Germinal center (tissue), 1 donor: ENCODE results near the gene SPON1.

Experiments used
- DNase-seq: peaks from one replicate; pipeline ENCODE4 v3.0.0; 2012; ENCODE audit warnings: mixed read lengths, low spot score

The SPON1 gene

DNA sequence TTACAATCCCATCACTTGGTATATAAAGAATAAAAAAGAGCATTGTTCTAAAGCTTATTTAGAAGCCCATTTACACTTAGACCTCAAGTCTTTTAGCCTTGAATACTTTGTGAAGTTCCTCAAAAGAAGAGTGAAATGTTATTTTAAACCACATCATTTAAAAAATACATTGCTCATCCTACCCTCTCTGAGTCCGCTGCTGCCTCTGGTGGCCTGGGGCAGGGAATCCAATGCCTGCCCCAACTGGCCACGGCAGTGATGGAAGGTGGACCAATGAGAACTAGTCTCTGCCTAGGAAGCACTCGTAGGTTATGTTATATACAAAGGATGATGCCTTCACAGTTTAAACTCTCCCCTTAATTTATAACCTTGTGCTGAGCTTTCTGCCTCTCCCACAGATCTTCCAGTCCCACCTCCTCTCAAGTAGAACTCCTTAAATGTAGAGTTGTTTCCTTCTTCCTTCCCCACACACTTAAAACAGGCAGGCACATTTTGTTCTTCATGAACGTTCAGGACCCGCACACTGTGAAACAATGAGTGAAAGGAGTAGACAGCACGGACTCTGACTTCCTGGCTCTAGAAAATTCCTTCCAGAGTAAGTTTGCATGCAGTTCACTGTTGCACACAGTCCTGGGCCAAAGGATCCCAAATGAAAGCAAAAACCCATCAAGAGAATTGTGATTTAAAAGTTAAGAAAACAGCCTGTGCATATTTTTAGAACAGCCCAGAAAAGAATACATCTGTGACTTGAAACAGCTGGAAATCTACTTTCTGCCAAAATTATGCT is 228.7 kb downstream of the SPON1 start:
- DNase-seq, result no peak

DNA sequence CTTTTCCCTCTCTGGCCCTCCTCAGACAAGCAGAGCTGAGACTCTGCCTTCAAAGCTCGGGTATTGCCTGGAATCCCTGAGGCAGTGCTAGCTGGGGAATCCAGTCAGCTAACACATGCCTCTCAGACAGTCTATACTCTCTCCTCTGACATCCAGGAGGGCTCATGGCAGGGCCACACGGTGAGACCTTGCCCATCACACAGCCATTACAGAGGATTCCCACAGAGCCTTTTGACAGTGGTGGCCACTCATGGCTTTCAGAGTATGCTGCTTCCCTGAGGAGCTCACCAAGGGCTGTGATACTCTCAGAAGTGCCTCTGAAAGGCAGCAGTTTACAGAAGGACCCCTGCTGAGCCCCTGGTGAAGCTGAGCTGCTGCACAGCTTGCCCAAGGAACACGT is 231.1 kb downstream of the SPON1 start:
- DNase-seq, result no peak

DNA sequence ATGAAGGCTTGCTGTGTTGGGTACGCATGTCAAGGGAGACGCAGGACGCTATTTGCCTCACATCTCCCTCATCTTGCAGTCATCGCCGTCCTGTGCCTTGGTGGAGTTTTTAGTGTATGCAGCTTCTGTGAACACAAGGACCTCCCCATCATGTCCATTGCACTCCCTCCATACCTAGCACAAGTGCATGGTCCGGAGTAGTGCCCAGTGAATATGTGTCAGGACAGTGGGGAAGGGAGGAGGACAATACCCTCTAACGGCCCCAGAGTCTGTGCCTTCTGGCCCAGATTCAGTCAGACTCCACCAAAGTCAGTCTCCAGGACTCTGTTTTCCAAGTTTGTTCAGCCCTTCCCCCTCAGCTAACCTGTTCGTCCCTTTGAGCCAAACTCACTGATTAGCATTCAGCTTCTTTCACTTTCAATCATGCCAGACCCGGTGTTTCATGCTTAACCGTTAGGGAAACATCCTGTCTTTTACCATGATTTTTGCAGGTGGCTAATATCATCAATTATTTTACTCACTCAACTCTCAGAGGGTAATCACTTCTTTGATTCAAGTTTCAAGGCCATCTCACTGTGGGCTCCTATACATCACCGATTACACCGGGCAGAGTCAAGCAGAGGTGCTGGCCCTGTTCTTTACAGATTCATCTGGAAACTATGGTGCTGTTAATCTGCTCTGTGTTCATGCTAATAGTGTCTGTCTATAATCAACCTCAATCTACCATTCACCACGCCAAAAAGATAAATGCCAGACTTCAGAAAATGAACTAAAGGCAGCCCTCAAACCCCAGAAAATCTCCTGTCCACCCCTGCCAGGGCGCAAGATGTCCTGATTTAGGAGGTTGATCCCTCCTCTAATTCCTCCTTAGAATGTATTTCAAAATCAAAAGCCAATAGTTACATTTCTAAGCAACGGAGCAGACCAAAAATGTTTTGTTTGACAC is 240.0 kb downstream of the SPON1 start:
- DNase-seq, result no peak

DNA sequence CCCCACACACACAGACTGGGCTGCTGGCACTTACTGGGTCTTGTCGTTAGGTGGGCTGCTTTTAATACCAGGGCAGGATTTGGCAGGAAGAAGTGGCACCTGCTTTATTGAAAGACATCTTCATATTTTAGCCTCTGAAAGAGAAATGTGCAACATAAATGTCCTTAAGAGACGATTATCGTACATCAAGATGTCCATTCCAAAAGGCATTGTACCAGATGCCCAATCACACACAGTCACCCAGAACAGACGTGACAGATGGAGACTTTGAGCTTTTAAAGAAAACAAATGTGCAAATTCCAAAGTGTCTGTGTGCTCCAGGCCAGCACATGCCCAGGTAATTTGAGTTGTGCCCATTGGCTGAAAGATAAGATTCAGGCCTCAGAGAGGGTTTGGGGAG is 240.8 kb downstream of the SPON1 start:
- DNase-seq, result no peak

DNA sequence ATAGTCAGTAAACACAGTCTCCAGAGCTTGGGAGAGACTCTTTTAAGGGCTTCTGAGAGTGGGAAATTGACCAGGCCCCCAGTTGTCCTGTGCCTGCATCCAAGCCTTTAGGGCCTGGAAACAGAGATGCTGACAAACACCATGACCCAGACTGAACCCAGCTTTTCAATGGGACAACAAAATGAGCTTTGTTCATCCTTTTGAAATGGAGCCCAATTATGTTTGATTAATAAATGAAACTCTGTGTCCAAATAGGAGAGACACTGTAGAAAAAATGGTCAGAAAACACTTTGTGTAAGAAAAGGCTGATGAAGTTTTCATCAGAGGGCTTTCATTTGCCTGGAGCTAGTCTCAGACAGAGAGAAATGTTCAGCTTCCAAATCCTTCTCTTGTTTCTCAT is 250.5 kb downstream of the SPON1 start:
- DNase-seq, result no peak

DNA sequence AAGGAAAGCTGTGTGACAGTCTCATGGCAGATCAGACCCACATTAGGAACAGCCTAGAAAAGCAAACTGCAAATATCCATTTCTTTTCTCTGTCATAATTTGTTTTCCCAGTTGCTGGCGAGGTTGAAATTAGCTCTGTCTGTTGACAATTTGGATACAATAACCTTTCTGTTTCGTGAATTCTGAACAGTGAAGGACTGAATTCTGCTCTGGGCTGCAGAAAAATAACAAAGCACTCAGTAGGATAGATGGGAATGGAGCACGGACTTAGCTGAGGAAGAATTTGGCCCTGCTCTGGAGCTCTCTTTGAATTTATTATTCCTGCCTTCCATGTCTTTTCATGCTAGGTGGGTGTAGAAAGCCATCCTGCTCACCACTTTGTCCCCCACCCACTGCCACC is 256.2 kb downstream of the SPON1 start:
- no peak for DNase-seq

DNA sequence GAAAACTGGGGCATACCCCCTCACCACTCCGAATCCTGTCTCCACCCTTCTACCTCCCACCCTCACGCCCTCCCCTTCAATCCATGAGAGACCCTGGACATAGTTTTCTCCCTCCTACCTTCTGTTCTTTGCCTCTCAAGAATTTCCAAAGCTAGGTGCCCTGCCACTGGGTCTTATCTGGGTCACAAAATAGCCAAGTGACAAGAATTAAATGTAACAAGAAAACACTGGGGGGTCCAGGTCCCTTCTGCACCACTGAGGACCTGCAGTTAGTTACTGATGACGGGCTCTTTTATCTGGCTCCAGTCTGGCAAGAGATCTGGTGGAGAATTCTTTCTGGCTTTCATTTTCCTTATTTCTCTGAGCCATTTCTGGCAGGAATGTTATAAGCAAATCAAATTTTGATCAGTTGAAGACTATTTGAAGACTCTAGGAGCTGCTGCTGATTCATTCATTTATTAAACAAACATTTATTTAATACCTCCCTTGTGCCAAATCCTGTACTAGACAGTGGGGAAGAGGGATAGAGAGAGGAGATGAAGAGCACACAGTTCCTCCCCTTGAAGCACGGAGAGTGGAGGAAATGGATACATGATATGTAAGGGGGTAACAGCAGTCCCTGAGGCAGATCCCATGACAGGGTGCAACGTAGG is 261.2 kb downstream of the SPON1 start:
- DNase-seq, result no peak

DNA sequence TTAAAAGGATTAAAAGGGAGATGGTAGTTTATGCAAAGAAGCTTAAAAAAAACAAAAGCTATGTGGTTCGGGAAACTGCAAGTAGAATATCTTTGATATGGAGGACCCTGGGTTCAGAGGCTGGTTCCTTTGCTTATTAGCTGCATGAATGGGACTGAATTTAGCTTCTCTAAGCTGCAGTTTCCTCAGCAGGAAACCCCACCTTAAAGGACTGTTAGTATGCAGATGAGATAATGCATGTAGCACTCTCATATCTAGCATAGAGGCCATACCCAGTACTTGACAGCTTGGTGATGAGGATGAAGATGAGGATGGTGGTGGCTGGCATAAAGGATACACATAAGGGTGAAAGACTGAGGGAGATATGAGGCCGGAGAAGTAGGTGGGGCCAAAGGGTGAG is 261.9 kb downstream of the SPON1 start:
- DNase-seq, result no peak

DNA sequence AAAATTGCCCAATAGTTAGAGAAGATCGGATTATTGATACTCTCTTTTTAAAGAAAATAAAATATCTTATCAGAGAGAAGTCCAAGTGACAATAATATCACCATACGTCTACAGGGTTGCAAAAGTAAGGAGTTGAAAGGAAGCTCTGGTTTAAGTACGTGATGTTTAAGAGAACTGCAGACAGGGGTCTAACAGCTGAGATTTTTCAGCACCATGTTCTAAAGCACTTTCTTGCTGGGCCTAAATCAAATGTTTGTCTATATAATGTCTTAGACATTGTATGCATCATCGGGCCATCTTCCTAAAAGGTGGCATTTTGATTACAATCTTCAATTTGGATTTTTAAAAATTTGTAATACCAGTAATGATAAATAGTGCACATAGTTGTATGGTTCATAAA is 263.1 kb downstream of the SPON1 start:
- no peak for DNase-seq

DNA sequence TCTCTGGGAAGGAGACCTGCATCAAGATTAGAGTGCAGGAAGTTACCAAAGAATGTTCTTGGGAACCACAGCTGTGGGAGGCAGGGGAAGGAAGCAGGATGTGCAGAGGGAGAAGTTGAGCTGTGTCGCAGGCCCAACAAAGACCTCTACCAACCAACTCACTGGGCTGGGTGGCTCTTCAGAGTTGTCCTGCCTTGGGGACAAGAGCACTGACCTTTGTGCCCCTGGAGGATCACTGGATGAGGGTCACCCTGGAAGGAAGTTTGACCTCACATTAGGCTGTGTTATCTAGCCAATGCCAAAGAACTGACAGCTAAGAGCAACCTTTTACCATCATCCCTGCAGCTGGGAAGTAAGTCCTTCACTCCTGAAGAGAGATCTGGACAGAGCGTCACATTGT is 265.8 kb downstream of the SPON1 start:
- DNase-seq, result no peak

DNA sequence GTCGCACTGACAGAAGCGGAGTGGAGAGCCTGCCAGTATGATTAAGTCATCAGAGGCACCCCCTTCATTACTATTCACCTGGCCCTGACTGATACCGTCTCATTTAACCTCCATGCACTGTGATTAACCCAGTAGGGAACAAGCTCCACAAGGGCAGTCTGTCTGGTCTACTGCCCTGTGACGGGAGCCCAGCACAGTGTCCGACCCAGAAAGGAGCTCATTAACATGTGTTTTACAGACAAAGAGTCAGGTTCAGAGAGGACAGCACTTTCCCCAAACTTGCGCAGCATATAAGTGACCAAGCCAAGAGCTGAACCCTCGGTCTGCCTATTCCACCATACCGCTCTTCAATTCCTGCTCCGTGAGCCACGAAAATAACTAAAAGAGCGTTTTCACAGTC is 266.9 kb downstream of the SPON1 start:
- no peak for DNase-seq

DNA sequence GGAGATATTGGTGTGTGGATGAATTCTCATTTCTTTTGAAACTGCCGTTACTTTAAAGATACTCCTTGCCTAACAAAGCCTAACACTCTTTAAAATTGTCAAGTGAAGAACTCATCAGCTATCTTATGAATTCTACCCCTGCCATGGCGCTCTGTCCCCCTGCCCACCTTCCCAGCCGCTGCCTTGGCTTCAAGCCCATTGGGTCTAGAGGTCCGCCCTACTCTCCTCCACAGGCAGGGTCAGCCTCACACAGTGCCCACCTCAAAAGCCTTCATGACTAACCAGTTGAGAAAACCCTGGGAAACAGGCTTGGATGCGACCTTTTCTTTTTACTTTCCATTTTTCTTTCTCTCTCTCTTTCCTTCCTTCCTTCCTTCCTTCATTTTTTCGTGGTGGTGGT is 267.9 kb downstream of the SPON1 start:
- no peak for DNase-seq

DNA sequence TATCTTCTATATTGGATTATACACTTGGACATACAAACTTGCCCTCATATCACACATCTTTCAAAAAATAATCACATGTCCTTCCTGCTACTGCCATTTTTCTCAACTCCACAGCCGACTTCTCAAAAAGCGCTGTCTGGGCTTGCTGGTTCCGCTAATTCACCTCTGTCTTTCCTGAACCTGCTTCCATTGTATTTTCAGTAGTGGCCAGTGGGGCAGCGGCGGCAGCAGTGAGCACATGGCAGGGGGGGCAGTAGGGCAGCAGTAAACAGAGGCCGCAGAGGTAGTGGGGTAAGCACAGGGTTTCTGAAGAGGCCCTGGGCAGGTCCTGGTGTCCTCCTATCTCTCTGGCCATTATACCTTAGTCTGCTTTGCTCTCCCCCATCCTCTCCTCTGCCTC is 270.1 kb downstream of the SPON1 start:
- DNase-seq, result no peak

DNA sequence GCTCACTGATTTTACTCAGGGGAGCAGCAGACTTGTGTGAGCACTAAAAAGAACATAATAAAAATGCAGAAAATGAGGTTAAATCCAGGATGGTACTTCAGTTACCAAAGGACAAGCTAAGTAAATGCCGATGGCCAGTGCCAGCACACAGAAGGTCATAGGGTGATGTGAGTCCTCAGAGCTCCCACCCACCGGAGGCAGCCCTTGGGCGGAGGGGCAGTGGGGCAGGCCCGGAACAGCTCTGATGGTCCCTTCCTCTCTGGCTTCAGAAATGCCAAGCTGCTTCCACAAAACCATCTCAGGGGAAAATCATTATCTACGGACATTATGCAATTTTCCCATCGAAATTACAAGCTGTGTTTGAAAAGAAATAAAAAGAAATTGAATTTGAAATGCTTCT is 271.9 kb downstream of the SPON1 start:
- DNase-seq, result no peak

DNA sequence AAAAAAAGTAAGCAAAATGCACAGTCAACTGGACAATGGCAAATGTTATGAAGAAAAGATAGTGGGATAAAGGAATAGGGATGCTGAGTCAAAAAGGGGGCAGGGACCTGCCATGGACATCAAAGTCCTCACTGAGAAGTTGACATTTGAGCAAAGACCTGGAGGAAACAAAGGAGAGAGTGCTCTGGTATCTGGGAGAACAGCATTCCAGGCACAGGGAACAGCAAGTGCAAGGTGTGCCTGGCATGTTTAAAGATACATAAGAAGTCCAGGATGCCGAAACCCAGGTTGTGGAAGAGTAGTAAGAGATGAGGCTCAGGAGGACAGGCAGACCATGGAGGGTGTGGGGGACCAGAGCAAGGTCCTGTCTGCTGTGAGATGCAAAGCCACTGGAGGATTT is 273.2 kb downstream of the SPON1 start:
- no peak for DNase-seq

DNA sequence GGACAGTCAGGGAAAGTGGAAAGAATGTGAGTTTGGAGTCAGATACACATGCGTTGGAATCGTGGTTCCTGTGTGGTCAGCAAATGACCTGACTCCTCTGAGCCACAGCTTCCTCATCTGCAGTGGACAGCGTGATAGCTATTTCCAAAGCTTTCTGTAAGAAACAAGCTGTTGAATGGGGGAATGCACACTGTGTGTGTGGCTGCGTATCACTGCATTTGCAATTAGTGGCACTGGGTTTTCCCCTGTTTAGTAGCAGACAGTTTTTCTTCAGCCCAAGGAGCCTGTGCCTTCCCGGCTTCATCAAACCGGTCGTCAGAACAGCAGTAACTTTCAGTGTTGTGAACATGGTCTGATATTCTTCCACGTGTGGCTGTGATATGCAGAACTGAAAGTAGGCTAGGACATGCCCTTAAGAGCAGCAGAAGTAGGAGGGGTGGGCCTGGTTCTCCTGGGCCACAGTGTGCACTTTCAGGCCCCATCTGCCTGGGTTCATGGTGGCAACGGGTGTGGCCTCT is 275.0 kb downstream of the SPON1 start:
- peak; percentile 73 for DNase-seq

DNA sequence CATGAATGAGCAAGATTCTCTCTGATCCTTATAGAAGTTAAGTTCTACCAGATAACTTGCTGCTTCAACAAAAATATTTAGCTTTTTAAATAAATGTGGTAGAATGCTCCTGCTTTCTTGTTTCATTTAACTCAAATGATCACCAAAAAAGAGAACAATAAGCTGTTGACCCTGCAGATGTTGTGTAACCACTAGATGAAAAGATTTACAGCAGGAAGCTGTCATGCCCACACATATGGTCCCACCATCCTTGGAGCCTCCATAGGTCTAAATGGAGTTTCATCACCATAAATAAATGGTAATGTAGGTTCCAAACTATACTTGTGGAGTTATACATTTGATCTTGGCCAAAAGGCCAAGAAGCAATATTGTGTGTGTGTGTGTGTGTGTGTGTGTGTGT is 277.7 kb downstream of the SPON1 start:
- DNase-seq, result no peak

DNA sequence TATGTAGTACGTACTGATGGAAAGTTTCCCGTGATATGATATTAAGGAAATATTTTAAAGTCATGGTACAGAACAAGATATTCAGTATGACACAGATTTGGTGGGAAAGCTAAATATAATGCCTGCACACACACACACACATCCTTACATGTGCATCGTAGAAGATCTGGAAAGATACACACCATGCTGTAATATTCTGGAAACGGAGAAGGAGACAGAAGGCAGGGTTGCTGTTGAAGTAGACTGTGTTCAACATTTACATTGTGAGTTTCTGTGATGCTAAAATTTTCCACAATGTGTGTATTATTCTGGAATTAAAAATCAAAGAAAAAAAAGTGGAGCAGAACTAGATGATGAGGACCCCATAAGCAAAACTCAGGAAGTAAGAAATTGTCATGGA is 278.4 kb downstream of the SPON1 start:
- no peak for DNase-seq

DNA sequence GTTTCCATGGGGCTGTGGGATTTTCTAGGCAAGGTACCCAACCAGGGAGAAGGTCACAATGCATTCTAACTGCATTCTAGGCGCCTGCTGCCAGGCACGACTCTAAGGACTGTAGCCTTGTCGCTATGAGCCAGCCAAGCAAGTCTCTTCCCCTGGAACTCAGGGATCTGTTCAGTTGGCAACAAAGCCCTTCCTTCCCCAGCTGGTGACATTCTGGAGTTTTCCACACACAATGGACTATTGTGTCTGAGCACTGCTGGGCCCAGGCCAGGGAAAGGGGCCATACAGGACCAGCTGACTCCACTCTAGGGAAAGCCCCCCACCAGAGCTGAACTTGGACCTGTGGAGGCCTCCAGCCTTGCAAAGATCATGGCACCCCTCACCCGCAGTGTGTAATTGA is 279.7 kb downstream of the SPON1 start:
- DNase-seq, result no peak

DNA sequence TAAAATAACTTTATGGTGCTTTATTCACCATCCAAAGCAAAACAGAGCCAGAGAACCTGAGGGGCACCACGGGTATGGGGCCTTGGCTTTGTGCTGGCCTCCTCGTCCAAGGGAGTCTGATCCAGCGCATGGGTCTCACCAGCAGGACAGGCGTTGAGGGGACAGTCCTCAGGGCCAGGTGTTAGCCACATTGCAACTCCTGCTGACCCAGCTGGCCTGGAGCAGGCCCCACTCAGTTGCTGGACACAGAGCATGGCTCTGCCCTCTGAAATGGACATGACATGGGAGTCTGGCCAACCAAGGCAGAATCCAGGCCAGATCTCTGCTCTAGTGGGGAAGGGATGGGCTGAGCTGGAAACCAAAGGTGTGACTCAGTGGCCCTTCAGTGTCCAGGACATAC is 280.2 kb downstream of the SPON1 start:
- no peak for DNase-seq

DNA sequence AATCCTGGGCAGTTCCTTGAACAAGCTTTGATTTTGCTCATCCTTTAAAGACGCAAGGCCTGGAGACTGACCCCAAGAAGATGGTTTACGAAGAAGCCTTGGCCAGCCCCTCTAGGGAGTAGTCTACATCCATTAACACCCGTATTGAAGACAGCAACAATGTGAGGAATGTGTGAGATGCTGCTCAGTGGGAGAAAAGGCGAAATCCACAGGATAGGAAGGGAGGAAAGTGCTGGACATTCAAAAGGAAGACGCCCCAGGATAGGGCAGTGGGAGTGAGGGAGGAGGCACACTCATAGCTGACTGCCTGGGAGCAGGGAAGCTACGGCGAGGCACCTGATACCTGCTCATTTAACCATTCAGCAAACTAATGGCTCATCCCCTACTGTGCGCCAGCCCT is 282.4 kb downstream of the SPON1 start:
- DNase-seq, result no peak

DNA sequence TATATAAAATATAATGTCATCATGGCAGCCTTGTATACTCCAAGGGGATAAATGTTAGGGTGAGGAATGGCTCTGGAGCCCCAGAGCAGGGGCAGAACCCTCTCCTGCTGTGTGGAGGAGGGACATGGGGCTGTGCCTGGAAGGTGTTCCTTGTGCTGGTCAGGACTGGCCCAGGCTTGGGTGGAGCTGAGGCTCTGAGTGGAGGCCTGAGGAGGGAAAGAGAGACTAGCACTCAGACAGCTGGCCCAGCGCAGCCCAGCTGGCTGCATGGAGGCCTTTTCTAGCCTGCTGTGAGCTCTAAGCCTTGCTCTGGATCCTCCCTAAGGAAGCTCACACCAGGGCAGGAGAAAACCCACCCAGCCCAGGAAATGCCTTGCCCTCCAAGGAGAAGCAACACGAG is 282.9 kb downstream of the SPON1 start:
- DNase-seq, result no peak

DNA sequence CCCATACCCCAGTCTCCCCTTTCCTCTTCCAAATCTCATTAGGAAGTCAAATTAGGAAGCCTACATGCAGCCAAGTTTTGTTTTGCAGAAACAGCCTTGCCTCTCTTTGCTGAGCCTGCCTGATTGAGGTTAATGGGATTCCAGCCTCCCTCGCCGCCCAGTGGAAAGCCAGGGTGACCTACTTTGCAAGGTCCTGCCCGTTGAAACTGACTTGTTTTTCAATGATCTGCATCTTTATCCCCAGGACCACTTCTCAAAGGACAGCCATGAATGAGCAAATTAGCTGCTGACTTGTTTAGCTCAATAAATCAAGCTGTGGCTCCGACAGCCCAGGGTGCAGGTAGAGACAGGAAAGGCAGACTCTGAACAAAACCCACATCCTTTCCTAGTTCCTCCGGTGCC is 286.1 kb downstream of the SPON1 start:
- no peak for DNase-seq
